CD4-positive, alpha-beta T cell treated with Interleukin-4 for 1 hour (primary cell): ENCODE measurements around the gene PLEKHJ1.
A peak's percentile ranks its signal among the peaks of the same experiment; 100 is the strongest.
"Not testable (repeated sequence)": the region's sequence is repeated elsewhere in the genome, so short reads cannot be mapped to it uniquely, and the experiment has no call there.

Experiments used
- DNase-seq, 2 donors: peaks; one replicate each; pipeline ENCODE4 v3.0.0-alpha.2; 2020 to 2022

PLEKHJ1 gene

DNA sequence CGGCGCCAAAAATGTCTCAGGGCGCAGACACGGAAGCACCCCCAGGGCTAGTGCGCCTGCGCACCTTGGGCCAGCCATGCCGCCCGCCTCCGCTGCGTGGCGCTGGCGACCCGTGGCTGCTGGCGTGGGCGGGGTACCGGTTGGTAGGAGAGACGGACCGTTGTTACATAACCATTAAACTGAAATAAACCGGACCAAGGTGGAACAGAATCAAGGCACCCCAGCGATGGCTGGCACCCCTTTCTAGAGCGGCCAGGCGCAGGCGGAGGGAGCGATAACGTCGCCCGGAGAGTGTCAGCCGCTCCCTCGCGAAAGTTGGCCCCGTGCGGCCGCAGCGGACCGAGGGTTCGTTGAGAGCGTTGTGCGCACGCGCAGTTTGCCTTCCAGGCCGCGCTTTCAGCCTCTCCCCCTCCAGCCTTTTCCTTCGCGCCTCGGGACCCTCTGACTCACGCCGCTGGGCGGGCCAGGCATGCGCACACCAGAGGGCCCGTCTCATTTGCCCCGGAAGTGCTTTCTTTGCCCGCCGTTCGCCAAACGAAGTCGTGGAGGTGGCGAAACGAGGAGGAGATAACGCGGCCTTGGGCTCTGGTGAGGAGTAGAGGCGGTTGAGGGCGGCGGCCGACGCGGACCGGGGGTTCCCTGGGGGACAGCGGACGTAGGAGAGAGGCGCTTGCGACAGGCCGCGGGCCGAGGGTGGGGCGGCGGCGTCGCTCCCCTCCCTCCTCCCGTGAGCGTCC is at the start of gene PLEKHJ1, which contains the start of gene SF3A2:
Gene PLEKHJ1 (minus strand): TSS at position 16 of the 737 bp plus-strand sequence. CDS start 81 bp downstream, outside the sequence.
Gene SF3A2 (plus strand): TSS at position 511 of the 737 bp plus-strand sequence. CDS start 6,595 bp downstream, outside the sequence.
- peak; percentile 98 for DNase-seq

DNA sequence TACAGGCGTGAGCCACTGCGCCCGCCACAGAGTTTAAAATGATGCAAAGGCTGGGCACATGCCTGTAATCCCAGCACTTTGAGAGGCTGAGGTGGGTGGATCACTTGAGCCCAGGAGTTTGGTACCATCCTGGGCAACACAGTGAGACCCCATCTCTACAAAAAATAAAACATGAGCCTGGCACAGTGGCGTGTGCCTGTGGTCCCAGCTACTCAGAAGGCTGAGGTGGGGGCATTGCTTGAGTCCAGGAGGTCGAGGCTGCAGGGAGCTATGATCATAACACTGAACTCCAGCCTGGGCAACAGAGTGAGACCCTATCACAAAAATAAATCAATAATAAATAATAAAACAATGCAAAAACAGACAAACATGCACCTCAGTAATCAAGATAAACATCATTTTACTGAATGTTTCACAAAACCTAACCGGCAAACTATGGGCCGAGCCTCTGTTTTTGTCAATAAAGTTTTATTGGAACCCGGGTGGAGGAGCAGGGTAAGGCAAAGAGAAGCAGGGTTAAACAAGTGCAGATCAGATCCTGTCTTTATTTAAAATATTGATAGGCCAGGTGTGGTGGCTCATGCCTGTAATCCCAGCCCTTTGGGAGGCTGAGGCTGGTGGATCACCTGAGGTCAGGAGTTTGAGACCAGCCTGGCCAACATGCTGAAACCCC is 47.8 kb upstream of the PLEKHJ1 start:
- no peak for DNase-seq

DNA sequence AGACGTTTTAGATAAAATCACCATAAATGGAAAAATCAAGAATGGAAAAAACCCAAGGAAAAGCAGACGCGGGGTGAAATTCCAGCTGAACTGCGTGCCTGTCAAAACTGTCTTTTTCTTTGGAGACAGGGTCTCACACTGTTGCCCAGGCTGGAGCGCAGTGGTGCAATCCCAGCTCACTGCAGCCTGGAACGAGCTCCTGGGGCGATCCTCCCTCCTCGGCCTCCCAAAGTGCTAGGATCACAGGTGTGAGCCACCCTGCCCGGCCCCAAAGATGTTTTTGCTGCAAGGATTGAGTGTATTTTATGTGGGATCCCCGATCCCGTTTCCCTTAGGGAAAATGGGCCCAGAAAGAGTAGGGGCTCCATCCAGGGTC is 46.7 kb upstream of the PLEKHJ1 start:
- DNase-seq, result no peak

- DNase-seq, result peak; percentile 52 to 61
Observed at GRCh38 chr19:2282062-2282861, 46.1 kb upstream of the PLEKHJ1 start, which contains the start of gene PEAK3. PEAK3 (minus strand) TSS chr19:2282175; CDS start chr19:2280931, 1,244 bp downstream.

- DNase-seq, result not testable (repeated sequence)
Observed at GRCh38 chr19:2281265-2282061, 45.3 kb upstream of the PLEKHJ1 start.

GRCh38 chr19:2280633-2281264 is 44.6 kb upstream of the PLEKHJ1 start:
- no peak for DNase-seq

DNA sequence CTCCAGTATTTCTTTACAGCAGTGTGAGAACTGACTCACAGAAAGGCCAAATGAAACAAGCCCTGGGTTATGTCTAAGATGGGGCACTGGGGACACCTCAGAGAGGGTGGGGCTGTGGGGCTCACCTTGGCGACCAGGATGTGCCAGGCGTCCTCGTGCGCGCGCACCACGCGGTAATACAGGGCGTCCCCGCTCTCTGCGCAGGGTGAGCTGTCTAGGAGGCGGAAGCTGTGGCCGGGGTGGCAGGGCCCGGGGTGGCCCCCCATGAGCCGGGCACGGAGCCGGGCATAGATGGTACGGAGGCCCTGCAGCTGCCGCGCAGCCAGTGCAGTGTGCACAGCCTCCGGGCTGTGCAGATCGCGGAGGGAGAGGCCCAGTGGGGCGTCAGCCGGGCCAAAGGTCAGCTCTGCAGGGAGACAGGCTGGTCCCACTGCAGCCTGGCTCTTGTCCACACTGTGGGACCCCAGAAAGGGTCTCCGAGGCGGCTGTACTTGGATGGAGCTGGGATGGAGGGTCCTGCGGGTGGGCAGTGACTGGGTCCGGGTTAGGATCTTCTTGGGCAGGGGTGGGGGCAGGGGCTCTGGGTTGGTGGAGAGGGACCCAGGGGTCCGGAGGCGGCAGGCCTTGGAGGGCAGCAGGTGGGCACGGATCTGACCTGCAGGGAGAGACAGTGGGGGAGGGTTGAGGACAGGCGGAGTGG is 42.5 kb upstream of the PLEKHJ1 start:
- no peak for DNase-seq

- DNase-seq, result no peak
Observed at GRCh38 chr19:2277138-2277537, 41.0 kb upstream of the PLEKHJ1 start.

GRCh38 chr19:2276429-2276986 is 40.4 kb upstream of the PLEKHJ1 start:
- no peak for DNase-seq

- no peak for DNase-seq
Observed at GRCh38 chr19:2275588-2276428, 39.7 kb upstream of the PLEKHJ1 start.

DNA sequence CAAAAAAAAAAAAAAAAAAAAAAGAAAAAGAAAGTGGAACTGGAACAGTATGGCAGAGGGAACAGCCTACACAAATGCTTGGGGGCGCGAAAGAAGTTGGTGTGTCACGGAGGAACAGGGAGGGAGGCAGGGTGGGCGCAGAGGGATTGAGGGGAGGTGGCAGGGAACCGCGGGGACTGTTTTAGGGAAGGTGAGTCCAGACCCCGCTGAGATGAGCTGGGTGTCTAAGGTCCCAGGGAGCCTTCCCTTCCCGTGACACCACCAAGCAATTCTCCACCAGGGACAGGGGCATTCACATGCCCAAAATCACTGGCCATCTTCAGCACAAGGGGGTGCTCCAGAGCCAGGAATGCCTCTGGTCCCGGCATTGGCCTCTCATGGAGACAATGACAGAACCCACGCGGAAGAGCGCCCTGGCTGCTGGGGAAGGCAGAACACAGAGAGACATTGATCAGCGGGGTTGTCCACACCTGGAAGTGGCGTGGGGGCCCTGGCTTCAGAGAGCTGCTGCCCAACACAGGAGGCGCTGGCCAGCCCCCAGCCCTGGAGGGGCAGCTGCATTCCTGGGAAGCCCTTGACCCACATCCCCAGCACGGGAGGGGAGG is 38.9 kb upstream of the PLEKHJ1 start:
- DNase-seq, result peak; percentile 55 to 68

DNA sequence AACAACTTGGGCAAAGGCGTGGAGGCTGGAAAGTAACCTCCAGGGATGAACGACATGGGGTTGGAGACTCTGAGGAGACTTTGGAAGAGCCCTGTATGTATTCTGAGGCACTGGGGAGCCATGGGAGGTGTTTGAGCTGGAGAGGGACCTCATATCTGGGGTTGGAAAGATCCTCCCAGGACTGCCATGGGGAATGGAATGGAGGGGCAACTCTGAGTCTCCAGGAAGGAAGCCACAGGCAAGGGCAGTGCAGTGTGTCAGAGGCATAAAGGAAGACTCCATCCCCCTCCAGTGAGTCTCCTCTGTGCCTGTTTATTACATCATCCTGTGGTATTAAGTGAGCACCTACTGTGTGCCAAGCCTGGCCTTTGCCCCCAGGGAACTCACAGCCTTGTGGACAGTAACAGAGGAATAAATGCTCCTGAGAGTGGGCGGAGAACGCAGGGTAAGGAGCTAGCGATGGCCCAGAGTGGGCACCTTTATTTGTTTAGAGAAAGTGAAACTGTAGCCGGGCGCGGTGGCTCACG is 38.1 kb upstream of the PLEKHJ1 start:
- no peak for DNase-seq

GRCh38 chr19:2273356-2274184 is 37.4 kb upstream of the PLEKHJ1 start:
- DNase-seq, result peak; percentile 82 to 84

- DNase-seq, result no peak
Observed at GRCh38 chr19:2271234-2272103, 35.3 kb upstream of the PLEKHJ1 start.

- peak; percentile 78 to 85 for DNase-seq
Observed at GRCh38 chr19:2270423-2271233, 34.5 kb upstream of the PLEKHJ1 start.

- DNase-seq, result no peak
Observed at GRCh38 chr19:2270157-2270422, 34.0 kb upstream of the PLEKHJ1 start.
